GM18868 (cell line): ENCODE data around the gene KLHL35.

Experiments
- ATAC-seq: cut with Tn5 transposase; IDR thresholded peaks from one replicate; pipeline ENCODE4 v1.9.1; 2021; ENCODE audit warnings: mild to moderate bottlenecking, moderate library complexity; ENCODE audit not compliant: unreplicated experiment

The KLHL35 gene

DNA sequence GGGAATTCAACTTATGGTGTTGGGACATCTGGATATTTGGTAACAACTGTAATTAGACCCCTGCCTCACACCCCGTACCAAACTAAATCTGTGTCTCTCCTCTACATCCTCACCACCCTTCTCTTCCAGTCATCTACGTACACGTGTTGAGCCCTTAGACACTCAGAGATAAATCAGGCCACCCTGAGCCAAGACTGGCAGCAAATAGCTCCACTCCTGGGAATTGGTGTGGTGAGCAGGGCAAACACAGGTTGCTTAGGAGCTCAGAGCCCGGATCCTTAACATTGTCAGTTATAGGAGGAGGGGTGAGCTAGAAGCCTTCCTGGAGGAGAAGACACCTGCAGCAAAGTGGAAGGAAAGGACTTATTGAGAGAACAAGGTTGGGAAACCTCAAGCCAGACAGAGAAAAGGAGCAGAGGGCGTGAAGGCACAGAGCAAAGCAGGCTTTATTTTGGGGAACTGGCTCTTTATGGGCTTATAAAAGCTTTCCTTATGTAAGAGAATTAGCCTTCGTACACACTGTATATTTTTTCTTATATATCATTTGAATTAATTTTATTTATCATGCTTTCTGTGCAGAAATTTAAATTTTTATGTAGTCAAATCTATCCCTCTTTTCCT, 36.9 kb upstream of the KLHL35 start:
- no peak for ATAC-seq

DNA sequence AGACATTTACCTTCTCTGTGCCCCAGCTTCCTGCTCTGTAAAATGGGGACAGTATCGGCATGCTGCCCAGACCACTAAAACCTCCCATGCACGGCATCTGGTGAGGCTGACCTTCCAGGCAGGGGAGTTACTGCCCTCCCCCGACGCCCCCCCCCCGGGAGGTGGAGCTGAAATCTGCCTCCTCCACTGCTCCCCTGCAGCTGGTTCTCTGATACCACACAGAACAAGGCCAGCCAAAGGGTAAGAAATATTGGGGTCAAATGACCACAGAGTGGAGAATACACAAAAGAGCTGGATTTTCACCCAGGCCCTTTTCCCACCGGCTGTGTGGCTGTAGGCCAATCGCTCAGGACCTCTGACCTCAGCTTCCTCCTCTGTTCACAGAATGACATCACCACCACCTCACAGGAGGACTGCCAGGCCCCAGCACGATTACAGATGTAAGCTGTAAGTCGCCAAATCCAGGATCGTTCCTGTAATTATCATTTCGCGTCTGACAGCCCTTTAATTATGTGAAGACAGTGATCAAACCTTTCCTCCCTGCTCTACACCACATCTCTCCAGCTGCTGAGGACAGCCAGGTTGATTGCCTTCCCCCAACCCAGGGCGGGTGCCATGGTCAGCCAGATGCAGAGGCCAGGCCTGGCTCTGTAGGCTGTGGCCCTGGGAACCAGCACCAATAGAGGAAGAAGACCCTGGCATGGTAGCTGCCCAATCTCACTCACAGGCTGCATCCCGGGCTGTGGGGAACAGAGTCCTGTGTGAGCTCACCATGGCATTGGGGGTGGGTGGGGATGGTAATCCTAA, 35.7 kb upstream of the KLHL35 start:
- ATAC-seq, result no peak

DNA sequence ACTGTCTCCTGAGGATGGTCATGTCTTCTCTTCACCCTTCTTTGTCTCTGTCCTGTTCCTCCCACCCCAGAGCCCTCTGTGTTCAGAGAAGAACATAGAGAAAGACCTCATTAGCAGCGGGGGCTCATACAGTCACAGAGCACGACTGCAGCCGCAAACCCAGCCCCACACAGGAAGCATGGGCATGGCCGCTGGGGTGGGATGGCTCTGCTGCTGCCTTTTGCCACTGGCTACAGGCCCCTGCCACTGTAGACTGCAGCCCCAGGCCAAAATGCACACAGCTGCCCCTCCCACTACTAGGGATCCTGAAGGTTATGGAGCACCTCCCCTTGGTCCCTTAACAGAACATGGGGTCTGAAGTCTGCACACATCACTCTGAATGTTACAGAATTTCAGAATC, 34.9 kb upstream of the KLHL35 start:
- ATAC-seq, result no peak

DNA sequence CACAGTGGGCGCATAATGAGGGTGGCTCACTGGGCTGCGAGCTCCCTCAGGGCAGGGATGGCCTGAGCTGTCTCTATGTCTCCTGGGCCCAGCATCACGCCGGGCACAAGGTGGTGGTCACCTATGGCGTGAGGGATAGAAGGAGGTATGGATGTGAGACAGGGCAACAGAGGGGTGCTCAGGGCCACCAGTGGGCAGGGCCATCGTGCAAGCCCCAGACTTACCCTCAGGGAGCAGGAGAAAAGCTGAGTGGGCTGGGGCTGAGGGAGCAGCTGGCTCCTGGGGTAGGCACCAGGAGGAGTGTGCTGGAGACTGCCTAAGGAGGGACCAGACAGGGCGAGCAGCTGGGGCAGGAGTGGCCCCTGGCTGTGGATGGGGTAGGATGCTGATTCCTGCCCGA, 34.3 kb upstream of the KLHL35 start:
- ATAC-seq, result no peak

DNA sequence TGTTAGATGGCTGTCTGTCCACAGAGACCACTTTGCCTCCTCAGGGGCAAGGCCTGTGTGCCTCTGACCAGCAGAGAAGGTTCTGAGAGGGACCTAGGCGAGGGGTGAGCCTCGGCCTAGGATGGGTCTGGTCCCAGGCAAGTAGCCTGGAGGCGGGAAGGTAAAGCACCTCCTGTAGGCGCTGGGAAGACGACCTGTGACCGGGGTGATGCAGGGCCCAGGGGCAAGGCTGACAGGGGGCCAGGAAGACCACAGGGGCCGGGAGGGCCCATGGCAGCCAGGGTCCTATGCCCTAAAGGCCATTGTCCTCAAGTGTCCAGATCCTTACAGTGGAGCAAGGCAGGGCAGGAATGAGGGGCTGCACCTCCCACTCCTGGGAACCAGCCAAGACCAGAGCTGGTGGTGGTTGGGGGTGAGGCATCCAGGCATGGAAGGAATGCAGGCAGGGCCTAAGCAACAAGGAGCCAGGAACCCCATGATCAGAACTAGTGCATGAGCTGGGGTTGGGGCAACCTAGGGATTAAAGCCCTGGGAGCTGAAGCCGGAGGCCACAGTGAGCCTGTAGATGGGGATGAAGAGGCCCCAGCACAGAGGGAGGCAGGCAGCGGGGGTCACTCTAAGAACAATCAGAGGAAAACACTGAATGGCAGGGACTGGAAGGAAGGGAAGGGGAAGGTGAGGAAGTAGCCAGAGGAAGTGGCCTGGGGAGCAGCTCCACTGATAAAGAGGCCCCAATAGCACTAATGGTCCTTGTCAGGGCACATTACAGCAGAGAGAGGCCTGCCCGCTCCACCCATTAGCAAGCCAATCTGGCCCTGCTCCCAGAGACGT, 32.9 kb upstream of the KLHL35 start:
- no peak for ATAC-seq

DNA sequence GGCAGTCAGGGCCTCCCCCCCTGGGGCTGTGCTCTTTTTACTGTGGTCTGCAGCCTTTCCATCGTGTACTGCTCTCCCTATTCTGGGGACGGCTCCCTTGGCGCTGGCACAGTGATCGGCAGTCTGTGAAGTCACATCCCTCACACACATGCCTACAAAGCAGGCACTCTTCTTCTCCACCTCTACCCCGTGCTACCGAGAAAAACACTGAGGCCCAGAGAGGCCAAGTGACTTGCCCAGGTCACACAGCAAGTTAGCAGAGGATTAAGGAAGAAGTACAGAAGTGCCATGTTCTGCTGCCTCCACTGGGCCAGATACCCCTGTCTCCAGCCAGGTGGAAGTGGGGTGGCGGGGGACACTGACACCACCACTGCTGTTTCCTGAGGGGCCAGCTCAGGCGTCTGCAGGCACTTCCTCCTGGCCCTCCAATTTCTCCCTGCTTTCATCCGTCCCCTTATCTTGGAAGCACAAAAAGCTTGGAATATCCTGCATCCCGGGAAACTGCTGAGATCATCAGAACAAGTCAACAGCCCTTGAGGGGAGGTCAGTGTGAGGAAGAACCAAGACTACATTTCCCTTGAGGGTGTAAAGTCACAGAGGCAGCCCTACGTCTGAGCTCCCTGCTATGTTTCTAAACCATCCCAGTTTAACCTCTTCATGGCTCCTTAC, 30.2 kb upstream of the KLHL35 start:
- no peak for ATAC-seq

DNA sequence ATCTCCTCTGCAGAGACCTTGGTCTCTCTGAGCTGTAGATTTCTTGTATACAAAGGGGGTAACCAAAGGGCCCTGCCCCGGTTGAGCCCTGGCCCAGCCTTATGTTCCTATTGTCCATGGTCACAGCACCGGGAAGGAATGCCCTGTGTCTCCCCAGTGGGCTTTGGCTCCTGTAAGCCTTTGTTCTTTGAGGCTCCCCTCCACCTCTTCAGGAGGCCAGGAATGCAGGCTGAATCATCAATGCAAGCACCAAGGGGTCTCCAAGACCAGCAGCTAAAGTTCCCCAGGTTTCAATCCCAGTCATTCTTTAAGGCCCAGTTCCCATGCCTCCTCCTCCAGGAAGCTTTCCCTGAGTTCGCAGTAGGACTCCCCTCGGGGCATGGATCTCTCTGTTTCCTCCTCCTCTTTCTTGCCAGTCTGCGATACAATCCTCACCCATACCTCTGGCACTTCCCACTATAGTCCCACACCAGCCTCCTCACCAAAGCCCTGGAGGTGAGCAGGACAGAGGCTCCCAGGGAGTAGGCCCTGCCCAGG, 29.2 kb upstream of the KLHL35 start:
- ATAC-seq, result no peak

DNA sequence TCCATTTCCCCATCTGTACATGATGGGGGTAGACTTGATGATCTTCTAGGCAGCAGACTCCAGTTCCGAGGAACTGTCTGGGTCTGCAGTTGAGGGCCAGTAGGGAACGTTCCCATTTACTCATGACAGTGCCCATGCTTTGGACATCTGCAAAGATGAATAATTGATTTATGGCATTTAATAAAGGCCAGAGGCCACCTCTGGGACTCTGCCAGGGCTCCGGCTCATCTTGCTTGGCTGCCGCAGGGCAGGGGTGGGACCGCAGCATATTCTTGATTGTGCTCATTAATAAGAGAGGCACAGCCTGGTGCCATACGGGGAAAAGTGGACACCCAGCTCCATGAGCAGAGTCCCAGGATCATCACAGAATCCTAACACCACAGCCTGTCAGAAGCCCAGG, 28.1 kb upstream of the KLHL35 start:
- no peak for ATAC-seq

DNA sequence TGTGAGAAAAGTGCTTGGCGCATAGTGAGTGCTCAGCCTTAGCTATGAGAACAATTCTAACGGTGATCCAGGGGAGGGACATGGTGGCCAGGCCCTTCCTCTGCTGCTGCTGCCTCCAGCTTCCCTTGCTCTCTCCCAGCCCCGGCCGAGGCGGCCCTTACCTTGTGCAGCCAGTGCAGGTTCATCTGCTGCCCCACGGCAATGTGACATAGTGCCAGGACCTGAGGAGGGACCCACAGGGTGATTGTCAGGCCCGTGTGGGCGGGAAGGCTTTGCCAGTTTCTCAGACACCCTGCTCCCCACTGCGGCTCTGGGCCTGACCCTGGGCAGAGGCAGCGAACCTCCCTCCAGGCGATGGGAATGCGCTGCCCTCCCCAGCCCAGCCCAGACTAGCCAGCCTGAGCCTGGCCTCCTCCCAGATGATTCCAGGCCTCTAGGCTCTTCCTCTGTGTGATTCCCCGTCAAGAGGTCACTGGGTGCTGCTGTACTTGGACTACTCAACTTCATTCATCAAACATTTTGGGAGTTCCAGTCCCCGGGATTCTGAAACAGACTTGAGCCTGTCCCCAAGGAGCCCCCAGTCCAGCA, 23.7 kb upstream of the KLHL35 start:
- ATAC-seq, result no peak

DNA sequence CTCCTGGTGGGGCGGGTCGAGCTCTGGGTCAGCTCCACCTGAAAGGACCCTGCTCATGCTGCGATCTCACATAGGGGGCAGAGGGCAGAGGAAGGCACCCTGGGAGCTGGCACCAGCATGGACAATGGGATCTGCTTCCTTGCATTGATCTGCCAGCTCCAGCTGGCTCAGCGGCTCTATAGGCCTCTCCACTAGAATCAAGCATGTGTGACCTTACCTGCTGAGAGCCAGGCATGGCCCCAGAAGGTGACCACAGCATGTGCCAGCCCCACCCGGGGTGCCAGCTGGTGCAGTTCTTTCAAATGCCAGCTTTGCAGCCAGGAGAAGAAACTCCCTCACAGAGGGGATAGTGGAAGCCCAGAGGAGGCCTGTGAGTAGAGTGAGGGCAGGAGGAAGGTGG, 22.0 kb upstream of the KLHL35 start:
- ATAC-seq, result no peak

DNA sequence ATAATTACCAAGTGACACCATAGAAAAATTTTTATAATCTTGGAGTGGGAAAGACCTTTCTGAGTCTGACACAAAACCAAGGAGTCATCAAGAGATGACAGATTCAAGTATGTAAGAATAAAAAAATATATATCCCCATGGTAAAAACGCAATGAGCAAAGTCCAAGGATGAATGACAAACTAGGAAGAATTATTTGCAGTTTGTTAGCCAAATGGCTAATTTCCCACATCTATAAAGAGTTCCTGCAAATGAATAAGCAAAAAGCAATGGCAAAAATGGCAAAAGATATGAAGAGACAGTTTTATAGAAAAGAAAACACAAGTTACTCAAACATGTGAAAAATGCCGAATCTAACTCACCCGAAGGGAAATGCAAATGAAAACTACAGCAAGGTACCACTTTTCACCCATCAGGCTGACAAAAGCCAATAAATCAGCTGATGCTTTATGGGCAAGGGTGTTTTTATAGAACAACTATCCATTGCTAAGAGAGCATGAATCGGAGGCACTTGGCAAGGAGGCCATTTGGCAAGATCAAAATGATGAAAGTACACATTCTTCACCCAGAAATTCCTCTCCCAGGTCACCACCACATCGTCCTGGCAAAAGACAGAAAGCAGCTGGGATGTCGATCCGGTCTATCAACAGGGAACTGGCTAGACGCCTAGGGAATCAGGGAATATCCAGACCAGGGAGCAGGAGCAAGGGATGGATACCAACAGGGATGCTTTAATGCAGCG, 21.1 kb upstream of the KLHL35 start:
- no peak for ATAC-seq

DNA sequence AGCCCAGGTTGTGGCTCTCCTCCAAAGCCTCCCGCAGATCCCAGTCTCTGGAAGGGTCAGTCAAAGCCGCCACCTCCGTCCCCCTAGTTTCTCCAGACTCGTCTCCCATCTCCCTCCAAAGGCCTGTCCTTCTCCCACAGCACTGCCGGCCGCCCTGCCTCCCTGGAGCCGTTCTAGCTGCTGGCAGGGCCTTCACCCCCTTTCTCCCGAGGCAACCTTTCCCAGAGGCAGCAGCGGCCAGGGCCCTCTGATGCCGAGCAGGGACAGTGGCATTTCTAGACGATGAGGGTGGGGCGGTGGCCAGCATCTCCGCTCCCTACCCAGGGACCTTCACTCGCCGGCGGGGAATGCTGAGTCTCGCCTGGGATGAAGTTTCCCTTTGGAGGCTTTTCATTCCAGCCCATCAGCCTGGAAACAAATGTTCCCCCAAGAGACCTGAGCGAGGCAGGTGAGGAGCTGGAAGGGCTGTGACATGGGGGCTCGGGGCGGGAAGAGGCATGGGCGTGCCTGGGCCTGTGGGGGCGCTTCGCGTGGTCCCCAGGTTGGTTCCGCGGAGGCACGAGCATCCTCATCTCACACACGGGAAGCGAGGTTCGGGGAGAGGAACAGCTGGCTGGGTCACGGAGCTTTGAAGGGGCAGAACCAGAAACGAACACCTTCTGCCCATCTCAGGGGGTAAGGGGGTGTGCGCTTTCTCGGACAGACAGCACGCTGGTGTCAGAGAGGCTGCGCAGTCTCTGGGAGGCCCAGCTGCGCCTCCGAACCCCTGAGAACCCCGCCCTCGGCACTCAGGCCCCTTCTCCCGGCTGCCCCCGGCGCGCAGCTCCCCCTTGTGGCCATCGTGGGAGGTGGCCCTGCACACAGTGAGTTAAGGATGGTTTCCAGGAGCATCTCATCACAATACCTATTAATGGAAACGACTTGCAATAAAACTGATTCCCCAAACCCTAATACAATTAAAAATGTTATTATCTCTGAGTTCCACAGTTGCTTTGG, 18.1 kb upstream of the KLHL35 start:
- no peak for ATAC-seq

DNA sequence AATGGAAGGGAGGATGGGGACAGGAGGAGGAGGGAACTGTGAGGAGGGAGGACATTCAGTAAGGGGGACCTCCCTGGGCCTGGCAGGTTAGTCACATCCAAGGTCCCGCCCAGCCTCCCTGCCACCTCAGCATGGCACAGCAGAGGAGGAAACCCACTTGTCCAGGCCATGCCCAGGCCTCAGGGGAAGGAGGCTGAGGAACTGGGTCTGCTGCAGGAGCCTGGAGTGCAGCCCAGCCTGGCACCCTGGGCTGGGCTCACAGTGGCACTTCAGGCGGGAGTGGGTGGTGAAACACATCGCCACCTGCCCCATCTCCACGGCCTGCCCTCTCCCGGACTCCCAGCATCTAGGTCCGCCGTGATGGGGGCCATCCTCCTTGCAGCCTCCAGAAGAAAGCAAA, 17.2 kb upstream of the KLHL35 start:
- no peak for ATAC-seq

DNA sequence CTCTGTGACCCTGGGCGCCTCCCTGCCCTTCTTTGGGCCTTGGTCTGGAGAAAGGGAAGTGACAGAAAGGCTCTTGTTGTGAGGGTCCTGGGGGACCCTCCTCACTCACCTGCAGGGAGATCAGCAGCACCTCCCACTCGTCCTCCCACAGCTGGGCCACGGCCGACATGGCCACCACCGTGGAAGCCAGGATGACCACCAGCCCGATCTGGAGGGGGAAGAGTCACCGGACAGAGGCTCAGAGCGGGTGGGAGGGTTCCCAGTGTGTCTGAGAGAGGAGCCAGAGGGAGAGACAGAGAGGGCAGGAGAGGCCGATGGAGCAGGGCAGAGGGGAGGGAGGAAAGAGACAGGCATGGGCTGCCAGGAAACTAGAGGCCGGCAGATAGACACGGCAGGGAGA, 16.8 kb upstream of the KLHL35 start:
- ATAC-seq, result no peak

DNA sequence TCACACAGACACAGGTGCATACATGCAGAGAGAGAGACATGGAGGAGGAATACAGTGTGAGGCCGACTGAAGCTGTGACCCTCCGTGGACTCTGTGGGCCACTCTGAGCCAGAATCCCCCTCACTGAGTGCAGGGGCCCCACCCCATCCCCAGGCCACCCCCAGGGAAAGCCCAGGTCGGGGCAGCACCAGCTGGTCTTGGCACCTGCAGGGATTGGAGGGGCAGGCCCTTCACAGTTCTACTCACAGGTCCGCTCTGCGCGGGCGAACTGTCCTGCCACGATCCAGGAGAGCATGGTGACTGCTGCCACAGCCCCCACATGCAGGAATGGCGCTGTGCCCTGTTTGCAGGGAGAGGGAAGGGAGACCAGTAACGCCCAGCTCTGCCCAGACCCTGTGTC, 16.3 kb upstream of the KLHL35 start:
- no peak for ATAC-seq

DNA sequence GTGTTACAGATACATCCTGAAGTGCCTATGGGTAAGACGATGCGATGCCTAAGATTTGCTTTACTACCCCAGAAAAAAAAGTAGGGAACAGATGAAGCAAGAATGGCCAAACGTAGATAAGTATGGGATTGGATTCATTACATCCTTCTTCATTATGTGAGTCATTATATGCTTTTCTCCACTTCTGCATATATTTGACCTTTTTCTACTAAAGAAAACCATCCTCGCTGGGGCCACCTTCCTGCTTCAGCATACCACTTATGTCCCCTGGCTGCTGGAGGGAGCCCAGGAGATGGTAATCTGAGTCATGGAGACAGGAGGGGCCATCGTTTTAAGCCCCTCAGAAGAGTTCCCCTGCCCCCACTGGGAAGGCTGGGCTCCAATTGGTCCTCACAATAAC, 14.4 kb upstream of the KLHL35 start:
- no peak for ATAC-seq

DNA sequence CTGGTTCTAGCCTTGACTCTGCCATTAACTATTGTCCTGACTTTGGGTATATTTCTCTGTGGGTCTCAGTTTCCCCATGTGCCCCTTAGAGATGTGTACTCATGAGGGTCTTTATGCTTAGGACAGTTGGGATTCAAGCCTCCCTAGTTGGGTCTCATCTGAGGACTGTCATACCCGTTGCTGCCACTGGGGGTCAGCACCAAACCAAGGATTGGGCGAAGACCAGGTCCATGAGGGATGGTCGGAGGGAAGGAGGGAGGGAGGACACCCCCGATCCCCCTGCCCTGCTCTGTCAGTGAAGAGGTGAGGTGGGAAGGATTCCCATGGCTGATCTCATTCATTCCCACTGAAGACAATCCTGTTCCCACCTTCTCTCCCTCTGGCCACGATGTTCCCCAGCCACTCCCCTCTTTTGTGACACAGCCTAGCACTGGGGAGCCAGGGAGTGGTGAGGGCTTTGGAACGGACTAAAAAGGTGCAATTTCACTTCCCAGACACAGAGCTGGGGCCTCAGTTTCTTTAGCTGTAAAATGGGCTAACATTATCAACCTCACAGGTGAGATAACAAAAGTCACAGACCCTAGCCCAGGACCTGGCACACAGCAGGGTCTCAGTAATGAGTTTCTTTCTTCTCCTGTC, 12.4 kb upstream of the KLHL35 start:
- peak; percentile 55 for ATAC-seq

DNA sequence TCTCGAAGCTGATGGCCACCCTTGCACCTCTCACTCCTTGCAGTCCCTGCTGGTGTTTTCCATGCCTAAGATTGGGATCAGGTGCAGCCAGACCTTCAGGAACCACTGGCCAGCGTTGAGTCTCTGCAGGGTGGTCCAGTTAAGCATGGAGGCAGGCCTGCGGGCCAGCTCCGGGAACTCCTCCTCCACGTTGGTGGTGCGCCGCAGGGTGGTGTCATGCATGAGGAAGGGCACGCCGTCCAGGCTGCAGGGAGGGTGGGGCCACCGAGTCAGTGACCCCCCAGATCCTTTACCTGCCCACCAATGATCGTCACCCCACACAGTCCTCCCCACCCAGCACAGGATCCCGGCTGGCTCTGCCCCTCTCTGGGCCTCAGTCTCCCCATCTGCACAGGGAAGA, 10.0 kb upstream of the KLHL35 start:
- no peak for ATAC-seq
